H1 (cell line): ENCODE measurements around the gene CTSH. TPM values are rescaled to one million over a fixed set of nuclear protein-coding genes. Genes with fewer than 3 reads are reported as not detected.

Experiments
- CTCF ChIA-PET: fragments of 300-600 bp; sonication (Branson Sonifier 250); formaldehyde crosslinking; loops from one replicate; lab custom pipeline; 2021; ENCODE audit not compliant: partially characterized antibody; lab: Charles Lee
- POLR2A ChIA-PET: fragments of 300-600 bp; sonication (Branson Sonifier 250); formaldehyde crosslinking; loops from one replicate; lab custom pipeline; 2021; ENCODE audit warnings: inconsistent platforms; ENCODE audit not compliant: partially characterized antibody; lab: Charles Lee
- DNase-seq, 2 experiments: peaks; one replicate each; pipeline versions ENCODE4 v3.0.0 to v3.0.0-alpha.2; 2010 to 2022; ENCODE audit warnings: low spot score in 2 of 2, low read depth in 1 of 2, mixed read lengths in 1 of 2
- FAIRE-seq: peaks from 2 replicates; lab custom pipeline; 2011; peaks lifted over from hg19 to GRCh38; lab: Jason Lieb, UNC
- H2AFZ ChIP-seq: 2 replicates; pipeline ENCODE4 v1.8.1; 2012; ENCODE audit warnings: low read length, inconsistent platforms
- H2AK5ac ChIP-seq: 2 replicates; pipeline ENCODE4 v1.6.1; 2013; ENCODE audit warnings: low read depth, low read length
- H2BK120ac ChIP-seq: replicated peaks from 2 replicates; pipeline ENCODE3; 2013; ENCODE audit warnings: low read depth, low read length, inconsistent platforms
- H2BK12ac ChIP-seq: 2 replicates; pipeline ENCODE4 v1.6.1; 2013; ENCODE audit warnings: low read depth, low read length
- H2BK15ac ChIP-seq: 2 replicates; pipeline ENCODE4 v1.6.1; 2013; ENCODE audit warnings: low read length
- H2BK20ac ChIP-seq: 2 replicates; pipeline ENCODE4 v1.6.1; 2013; ENCODE audit warnings: low read length
- H2BK5ac ChIP-seq: 2 replicates; pipeline ENCODE4 v1.6.1; 2013; ENCODE audit warnings: low read depth, low read length
- H3K14ac ChIP-seq: 2 replicates; pipeline ENCODE4 v1.6.1; 2013; ENCODE audit warnings: inconsistent platforms; ENCODE audit not compliant: insufficient read length
- H3K18ac ChIP-seq: 2 replicates; pipeline ENCODE4 v1.6.1; 2013; ENCODE audit warnings: low read length; ENCODE audit errors: extremely low read depth
- H3K23ac ChIP-seq: 2 replicates; pipeline ENCODE4 v1.6.1; 2013; ENCODE audit warnings: inconsistent platforms; ENCODE audit not compliant: insufficient read length
- H3K23me2 ChIP-seq: 2 replicates; pipeline ENCODE4 v1.6.1; 2013; ENCODE audit warnings: low read depth, low read length
- H3K27ac ChIP-seq: 2 replicates; pipeline ENCODE4 v1.6.1; 2011; ENCODE audit warnings: low read depth, low read length, inconsistent platforms
- H3K27me3 ChIP-seq, 4 experiments: replicated peaks in 1 of 4; 1 replicate in 1 of 4; 2 replicates in 3 of 4; pipeline versions ENCODE4 v1.6.1 to v1.8.1; 2011 to 2013; ENCODE audit warnings: low read length in 3 of 4, mild to moderate bottlenecking in 3 of 4, inconsistent platforms in 2 of 4, mixed read lengths in 2 of 4, moderate library complexity in 1 of 4; ENCODE audit not compliant: control insufficient read depth in 3 of 4, insufficient read depth in 3 of 4; ENCODE audit errors: extremely low read depth in 1 of 4
- H3K36me3 ChIP-seq, 4 experiments: 2 replicates each; pipeline versions ENCODE4 v1.6.1 to v1.8.1; 2011 to 2013; ENCODE audit warnings: mild to moderate bottlenecking in 4 of 4, low read length in 3 of 4, moderate library complexity in 2 of 4, control low read depth in 1 of 4, inconsistent platforms in 1 of 4; ENCODE audit not compliant: insufficient read depth in 4 of 4, control insufficient read depth in 2 of 4
- H3K4ac ChIP-seq: replicated peaks from 2 replicates; pipeline ENCODE3; 2013; ENCODE audit warnings: low read length, low read depth, mixed read lengths, inconsistent platforms; ENCODE audit not compliant: insufficient read length
- H3K4me1 ChIP-seq, 4 experiments: replicated peaks in 1 of 4; 1 replicate in 1 of 4; 2 replicates in 3 of 4; pipeline versions ENCODE4 v1.6.1 to v1.8.1; 2011 to 2013; ENCODE audit warnings: low read length in 3 of 4, inconsistent platforms in 2 of 4, mixed read lengths in 1 of 4; ENCODE audit not compliant: insufficient read depth in 4 of 4, control insufficient read depth in 3 of 4
- H3K4me2 ChIP-seq, 2 experiments: 2 replicates each; pipeline versions ENCODE4 v1.6.1 to v1.8.1; 2011 to 2013; ENCODE audit warnings: low read depth in 2 of 2, low read length in 2 of 2, control low read depth in 1 of 2, inconsistent platforms in 1 of 2, mild to moderate bottlenecking in 1 of 2; ENCODE audit not compliant: insufficient read depth in 1 of 2
- H3K4me3 ChIP-seq, 4 experiments: fragments of 200-600, 300-600 bp in 1 of 4; sonication (generic), shearing (Covaris generic), sonication (Bioruptor Twin) in 1 of 4; 2 replicates each; pipeline versions ENCODE4 v1.5.1 to v1.8.1; 2011 to 2016; ENCODE audit warnings: low read length in 4 of 4, low read depth in 3 of 4, control low read depth in 2 of 4, inconsistent platforms in 2 of 4, mild to moderate bottlenecking in 2 of 4, mixed read lengths in 1 of 4, moderate library complexity in 1 of 4; ENCODE audit not compliant: insufficient read depth in 2 of 4; ENCODE audit errors: extremely low read depth in 1 of 4
- H3K56ac ChIP-seq: replicated peaks from 2 replicates; pipeline ENCODE3; 2013; ENCODE audit warnings: low read depth, mild to moderate bottlenecking, mixed read lengths, low read length, inconsistent platforms; ENCODE audit not compliant: insufficient read length
- H3K79me1 ChIP-seq: 2 replicates; pipeline ENCODE4 v1.6.1; 2013; ENCODE audit warnings: low read depth, low read length, control low read depth
- H3K79me2 ChIP-seq, 2 experiments: 2 replicates each; pipeline versions ENCODE4 v1.6.1 to v1.8.1; 2012 to 2013; ENCODE audit warnings: low read length in 2 of 2, mild to moderate bottlenecking in 2 of 2, inconsistent platforms in 1 of 2; ENCODE audit not compliant: insufficient read depth in 2 of 2, control insufficient read depth in 1 of 2
- H3K9ac ChIP-seq, 4 experiments: replicated peaks in 1 of 4; 1 replicate in 1 of 4; 2 replicates in 3 of 4; pipeline versions ENCODE4 v1.6.1 to v1.8.1; 2011 to 2013; ENCODE audit warnings: low read depth in 3 of 4, low read length in 3 of 4, control low read depth in 2 of 4, mild to moderate bottlenecking in 2 of 4, moderate library complexity in 2 of 4, inconsistent platforms in 1 of 4; ENCODE audit errors: extremely low read depth in 1 of 4
- H3K9me3 ChIP-seq, 2 experiments: 2 replicates each; pipeline versions ENCODE4 v1.6.1 to v1.8.1; 2012 to 2013; ENCODE audit warnings: mild to moderate bottlenecking in 2 of 2, moderate library complexity in 2 of 2, control low read depth in 1 of 2, inconsistent platforms in 1 of 2, low read depth in 1 of 2, low read length in 1 of 2, mixed read lengths in 1 of 2; ENCODE audit not compliant: insufficient read depth in 2 of 2
- H4K20me1 ChIP-seq, 2 experiments: replicated peaks in 1 of 2; 2 replicates each; pipeline versions ENCODE3 to v1.8.1; 2011 to 2013; ENCODE audit warnings: inconsistent platforms in 2 of 2, low read length in 2 of 2, mild to moderate bottlenecking in 1 of 2; ENCODE audit not compliant: insufficient read depth in 2 of 2, control insufficient read depth in 1 of 2
- H4K5ac ChIP-seq: 2 replicates; pipeline ENCODE4 v1.6.1; 2013; ENCODE audit warnings: low read length, low read depth, mixed read lengths, inconsistent platforms; ENCODE audit not compliant: insufficient read length
- H4K8ac ChIP-seq: 2 replicates; pipeline ENCODE4 v1.8.0; 2013; ENCODE audit warnings: mild to moderate bottlenecking, moderate library complexity, low read length, inconsistent platforms; ENCODE audit not compliant: insufficient read depth; ENCODE audit errors: extremely low read depth
- H4K91ac ChIP-seq: replicated peaks from 2 replicates; pipeline ENCODE3; 2013; ENCODE audit warnings: low read length, mixed read lengths, inconsistent platforms; ENCODE audit not compliant: insufficient read length
- ASH2L ChIP-seq: fragments of 200-600, 300-600 bp; sonication (generic); IDR thresholded peaks from one replicate; pipeline ENCODE4 v1.7.1; 2017; ENCODE audit warnings: low read length
- E2F6 ChIP-seq: IDR thresholded peaks from 2 replicates; pipeline ENCODE4 v1.6.1; 2012; ENCODE audit warnings: inconsistent platforms
- GTF2F1 ChIP-seq: IDR thresholded peaks from 2 replicates; pipeline ENCODE4 v1.6.1; 2012; ENCODE audit warnings: low read depth, low read length, improper control_type of control experiment, borderline replicate concordance
- POLR2A ChIP-seq, 2 experiments: IDR thresholded peaks; 1 replicate in 1 of 2; 2 replicates in 1 of 2; pipeline ENCODE4 v1.6.1; 2011; ENCODE audit warnings: low read depth in 2 of 2, low read length in 2 of 2, mild to moderate bottlenecking in 2 of 2; ENCODE audit errors: control extremely low read depth in 1 of 2
- RFX5 ChIP-seq: IDR thresholded peaks from 2 replicates; pipeline ENCODE4 v1.6.1; 2011; ENCODE audit warnings: low read depth, low read length, improper control_type of control experiment, borderline replicate concordance
- SP1 ChIP-seq: IDR thresholded peaks from 2 replicates; pipeline ENCODE4 v1.6.1; 2011; ENCODE audit warnings: low read depth, low read length
- TAF1 ChIP-seq: IDR thresholded peaks from 2 replicates; pipeline ENCODE4 v1.6.1; 2011; ENCODE audit warnings: mild to moderate bottlenecking, low read depth, low read length
- TCF12 ChIP-seq: IDR thresholded peaks from 2 replicates; pipeline ENCODE4 v1.6.1; 2011; ENCODE audit warnings: low read depth, mild to moderate bottlenecking, low read length
- USF2 ChIP-seq: IDR thresholded peaks from 2 replicates; pipeline ENCODE4 v1.6.1; 2011; ENCODE audit warnings: low read length, improper control_type of control experiment
- WGBS, 2 experiments: shearing (Covaris generic) in 1 of 2; methylation state at CpG; one replicate each; pipeline versions ENCODE4 v1.1.6 to v1.1.7; 2013 to 2015; ENCODE audit warnings: low lambda C conversion rate in 2 of 2, mixed read lengths in 2 of 2, inconsistent platforms in 1 of 2, low coverage in 1 of 2, missing lambda C conversion rate in 1 of 2; ENCODE audit not compliant: insufficient replicate concordance in 2 of 2, insufficient coverage in 1 of 2, insufficient read length in 1 of 2; ENCODE audit errors: extremely low coverage in 1 of 2, missing lambda C conversion rate in 1 of 2; 5-methylcytosine and 5-hydroxymethylcytosine counted together
- polyA plus RNA-seq, 7 experiments: library from polyadenylated mRNA; depleted of rRNA in 3 of 7; stranded (reverse) in 5 of 7; unstranded in 2 of 7; fragments of >200 nt in 5 of 7; fragments of 200-250 nt in 2 of 7; gene quantifications; 1 replicate in 5 of 7; 2 replicates in 1 of 7; 4 replicates in 1 of 7; pipeline versions ENCODE4 v1.2.1 to v1.2.3, GENCODE V29; 2011 to 2013; ENCODE audit warnings: missing spikeins in 2 of 7, mixed read lengths in 2 of 7
- total RNA-seq: library from RNA; stranded (reverse); fragmentation: NEBNext Ultra II Directional; extraction: Animal tissue kit (Norgen Biotek cat#: 25700); gene quantifications from 2 replicates; pipeline ENCODE4 v1.2.1, GENCODE V29; 2021

The CTSH gene
- total and polyA plus RNA-seq, 2 of the 8 experiments (the other 6 are each of a cell fraction or from before 2014, with no cell fraction given), result 34.0 to 36.8 TPM

GRCh38 chr15:78915341-78916087, 29.3 kb downstream of the CTSH start:
- no peak overlapping the region for H3K4me3 ChIP-seq
- no peak overlapping the region for H4K8ac ChIP-seq
- no peak overlapping the region for H2BK120ac ChIP-seq
- H2AK5ac ChIP-seq, result no peak overlapping the region
- no peak overlapping the region for H2AFZ ChIP-seq
- no peak overlapping the region for H3K4ac ChIP-seq
- H3K79me1 ChIP-seq, result 0 out of 2 replicates have a peak, but pooled peaks cover 2% of the 10 kb centered on the region
- no peak overlapping the region for H2BK20ac ChIP-seq
- no peaks in the 10 kb centered on the region for H3K9me3 ChIP-seq
- WGBS, 2 experiments, result 92% methylated on average over 12 of the region's 12 CpGs; no CpG with 5 or more reads in 1 of the 2 experiments
- no peak overlapping the region for H3K18ac ChIP-seq
- no peak overlapping the region for H2BK12ac ChIP-seq
- no peak overlapping the region for H3K27ac ChIP-seq
- no peak for FAIRE-seq
- H2BK15ac ChIP-seq, result no peak overlapping the region
- no peak for DNase-seq
- no peaks in the 10 kb centered on the region for H3K27me3 ChIP-seq
- POLR2A ChIA-PET, result interaction anchor here (1.6 to 1.7 kb wide), 2 partner anchors 43 to 83 kb away, joined by 5 to 8 read pairs; partner anchors contain the start of gene MORF4L1
- H3K14ac ChIP-seq, result no peak overlapping the region
- H4K91ac ChIP-seq, result no peak overlapping the region
- H4K5ac ChIP-seq, result no peak overlapping the region
- H2BK5ac ChIP-seq, result no peak overlapping the region
- CTCF ChIA-PET, result interaction anchor here (0.5 to 11.2 kb wide), 20 partner anchors 8 to 589 kb away, joined by 3 to 171 read pairs (median 4); no protein-coding TSS in a partner anchor
- H3K79me2 ChIP-seq, result no peaks in the 10 kb centered on the region; a peak in 1 of 4 replicates
- H3K23me2 ChIP-seq, result no peaks in the 10 kb centered on the region
- H3K9ac ChIP-seq, result no peak overlapping the region
- H3K23ac ChIP-seq, result no peak overlapping the region
- peaks cover 0 to 16% (median 0%) of the 10 kb centered on the region in 4 experiments; a peak in 1 of 8 replicates for H3K36me3 ChIP-seq
- H3K4me2 ChIP-seq, result no peak overlapping the region
- no peaks in the 10 kb centered on the region for H3K4me1 ChIP-seq
- no peak overlapping the region for H3K56ac ChIP-seq
- peaks cover 0 to 3% of the 10 kb centered on the region in 2 experiments for H4K20me1 ChIP-seq
- TF ChIP-seq GTF2F1 (no peak), USF2 (no peak), TAF1 (no peak), POLR2A (IDR thresholded peaks at IDR 0.05; ENCODE audit: control extremely low read depth in 1 of 2, low read depth in 2 of 2, low read length in 2 of 2) (no peak), E2F6 (no peak), ASH2L (no peak), RFX5 (no peak), SP1 (no peak), TCF12 (no peak)
